SK-N-MC (cell line): ENCODE results near the gene GALNT13.

Experiments used
- EZH2 ChIP-seq: fragments of 200-600 bp; sonication (generic); IDR thresholded peaks from one replicate; pipeline ENCODE4 v1.6.1; 2017; ENCODE audit warnings: antibody characterized with exemption
- POLR2AphosphoS5 ChIP-seq: IDR thresholded peaks from 2 replicates; pipeline ENCODE4 v1.6.1; 2012; ENCODE audit warnings: mild to moderate bottlenecking, low read depth, low read length, borderline replicate concordance

GRCh38 chr2:154470376-154470775, 598.7 kb downstream of the GALNT13 start:
- TF ChIP-seq EZH2 (no peak), POLR2AphosphoS5 (no peak)
